Choroid plexus epithelial cell (primary cell): ENCODE measurements around the gene RNASE11.

Source experiments
- DNase-seq: peaks from one replicate; pipeline ENCODE4 v3.0.0-alpha.2; 2010; ENCODE audit warnings: low read depth
- H3K4me3 ChIP-seq: 2 replicates; pipeline ENCODE4 v1.5.1; 2011; ENCODE audit warnings: low read depth, mild to moderate bottlenecking, control low read depth, low read length, moderate library complexity
- CTCF ChIP-seq: conservative IDR thresholded peaks from 2 replicates; pipeline ENCODE4 v1.5.1; 2011; ENCODE audit warnings: low read depth, mild to moderate bottlenecking, control low read depth, inconsistent platforms, low read length, moderate library complexity

RNASE11 gene

GRCh38 chr14:20551606-20552005 lies 36.2 kb downstream of the RNASE11 start:
- TF ChIP-seq CTCF, result no peak

DNA sequence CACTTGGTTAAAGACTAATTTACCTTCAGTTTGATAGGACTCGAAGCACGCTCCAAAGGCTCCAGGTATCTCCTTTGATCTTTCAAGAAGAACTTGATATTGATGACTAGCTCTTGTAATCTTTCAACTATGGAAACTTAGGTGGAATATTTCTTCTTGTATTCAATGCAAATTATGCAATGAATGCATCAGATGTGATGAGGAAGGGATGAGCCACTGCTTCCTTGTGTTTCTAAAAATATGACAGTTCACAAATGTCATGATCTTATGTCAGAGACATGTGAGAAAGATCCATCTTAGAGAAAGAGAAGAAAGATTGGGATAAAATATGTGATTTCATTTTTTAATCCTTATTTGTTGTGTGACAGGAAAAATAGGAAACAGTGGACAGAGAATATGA lies 36.9 kb downstream of the RNASE11 start:
- TF ChIP-seq CTCF, result no peak
- DNase-seq, result no peak
- H3K4me3 ChIP-seq, result no peak overlapping the region

More at GRCh38 chr14:20551606-20552005, 36.2 kb downstream of the RNASE11 start:
- H3K4me3 ChIP-seq, result no peak overlapping the region
- no peak for DNase-seq

DNA sequence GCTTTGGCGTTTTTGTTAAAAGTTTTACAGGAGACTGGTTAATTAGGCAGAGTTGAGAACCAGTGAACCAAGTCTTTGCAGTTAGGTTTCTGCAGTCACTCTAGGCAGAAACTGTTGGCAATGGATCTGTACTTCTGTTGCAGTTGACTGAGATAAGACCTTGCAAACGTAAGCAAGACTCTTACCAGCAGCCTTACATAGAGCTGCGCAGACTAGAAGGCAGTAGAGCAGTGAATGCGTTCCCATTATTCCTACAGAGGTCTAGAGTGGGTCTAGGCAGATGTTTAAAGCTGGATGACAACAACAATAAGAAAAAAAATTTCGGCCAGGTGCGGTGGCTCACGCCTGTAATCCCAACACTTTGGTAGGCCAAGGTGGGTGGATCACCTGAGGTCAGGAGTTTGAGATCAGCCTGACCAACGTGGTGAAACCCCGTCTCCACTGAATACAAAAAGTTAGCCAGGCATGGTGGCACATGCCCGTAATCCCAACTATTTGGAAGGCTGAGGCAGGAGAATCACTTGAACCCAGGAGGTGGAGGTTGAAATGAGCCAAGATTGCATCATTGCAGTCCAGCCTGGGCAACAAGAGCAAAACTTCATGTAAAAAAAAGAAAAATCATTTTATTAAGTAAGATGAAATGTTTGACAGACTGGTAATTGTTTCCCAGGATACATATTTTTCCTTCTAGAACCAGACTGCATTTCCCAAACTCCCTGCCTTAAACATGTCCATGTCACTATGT lies 39.2 kb downstream of the RNASE11 start:
- no peak for DNase-seq
- no peak for TF ChIP-seq CTCF
- H3K4me3 ChIP-seq, result no peak overlapping the region

GRCh38 chr14:20546877-20547276 lies 40.9 kb downstream of the RNASE11 start:
- no peak overlapping the region for H3K4me3 ChIP-seq
- DNase-seq, result no peak
- TF ChIP-seq CTCF, result no peak

- no peak overlapping the region for H3K4me3 ChIP-seq
- TF ChIP-seq CTCF, result no peak
- DNase-seq, result no peak
Observed at GRCh38 chr14:20539906-20540305, 47.9 kb downstream of the RNASE11 start.
